GM19397 (cell line): ENCODE measurements around the gene ASB9.
"Not testable (repeated sequence)": the region's sequence is repeated elsewhere in the genome, so short reads cannot be mapped to it uniquely, and the experiment has no call there.

Experiments used
- ATAC-seq: cut with Tn5 transposase; IDR thresholded peaks from one replicate; pipeline ENCODE4 v1.9.1; 2021; ENCODE audit warnings: mild to moderate bottlenecking, moderate library complexity; ENCODE audit not compliant: unreplicated experiment

The ASB9 gene

GRCh38 chrX:15269618-15270521, at the start of gene ASB9:
Gene ASB9, minus strand, starts transcription at chrX:15270083. Its CDS starts 209 bp downstream, at chrX:15269874.
- ATAC-seq = no peak

- ATAC-seq = no peak
These were observed 49.2 kb upstream of the ASB9 start for GRCh38 chrX:15319075-15319474.

- ATAC-seq = no peak
These were observed 45.6 kb upstream of the ASB9 start, which contains the start of gene ASB11 for GRCh38 chrX:15315509-15315908. Gene ASB11, minus strand, starts transcription at chrX:15315640. Its CDS starts 35 bp downstream, at chrX:15315605.

GRCh38 chrX:15314472-15314871, 44.6 kb upstream of the ASB9 start:
- ATAC-seq = no peak

GRCh38 chrX:15311119-15311518, 41.2 kb upstream of the ASB9 start:
- ATAC-seq = no peak

- no peak for ATAC-seq
These were observed 40.2 kb upstream of the ASB9 start for GRCh38 chrX:15310117-15310516.

GRCh38 chrX:15305899-15306298, 36.0 kb upstream of the ASB9 start:
- not testable (repeated sequence) for ATAC-seq

- ATAC-seq = no peak
These were observed 32.0 kb upstream of the ASB9 start for GRCh38 chrX:15301924-15302323.

GRCh38 chrX:15299941-15300851, 30.3 kb upstream of the ASB9 start:
- no peak for ATAC-seq

GRCh38 chrX:15298780-15299179, 28.9 kb upstream of the ASB9 start:
- ATAC-seq = no peak

- ATAC-seq = no peak
These were observed 28.3 kb upstream of the ASB9 start for GRCh38 chrX:15298201-15298600.

- ATAC-seq = no peak
These were observed 23.6 kb upstream of the ASB9 start for GRCh38 chrX:15293451-15293850.

- no peak for ATAC-seq
These were observed 23.0 kb upstream of the ASB9 start for GRCh38 chrX:15292861-15293260.

- no peak for ATAC-seq
These were observed 7.7 kb upstream of the ASB9 start for GRCh38 chrX:15277604-15278003.

- ATAC-seq = no peak
These were observed 5.1 kb upstream of the ASB9 start for GRCh38 chrX:15274946-15275345.

- ATAC-seq = not testable (repeated sequence)
These were observed 3.4 kb upstream of the ASB9 start for GRCh38 chrX:15273275-15273674.

GRCh38 chrX:15271757-15272156, 1.9 kb upstream of the ASB9 start:
- ATAC-seq = no peak

GRCh38 chrX:15269120-15269519, 763 bp downstream of the ASB9 start:
- ATAC-seq = no peak

GRCh38 chrX:15254852-15255251, 15.0 kb downstream of the ASB9 start:
- no peak for ATAC-seq

- ATAC-seq = no peak
These were observed 24.0 kb downstream of the ASB9 start for GRCh38 chrX:15245896-15246295.

- ATAC-seq = no peak
These were observed 25.5 kb downstream of the ASB9 start for GRCh38 chrX:15244421-15244820.
